Measurements from ENCODE around the gene PAOX. TPM values are rescaled to one million over a fixed set of nuclear protein-coding genes. Genes with fewer than 3 reads are reported as not detected.
"Not testable (repeated sequence)": the region's sequence is repeated elsewhere in the genome, so short reads cannot be mapped to it uniquely, and the experiment has no call there.

The PAOX gene
- polyA plus RNA-seq, 3 donors = 6.7 to 8.4 (median 6.7) TPM

DNA sequence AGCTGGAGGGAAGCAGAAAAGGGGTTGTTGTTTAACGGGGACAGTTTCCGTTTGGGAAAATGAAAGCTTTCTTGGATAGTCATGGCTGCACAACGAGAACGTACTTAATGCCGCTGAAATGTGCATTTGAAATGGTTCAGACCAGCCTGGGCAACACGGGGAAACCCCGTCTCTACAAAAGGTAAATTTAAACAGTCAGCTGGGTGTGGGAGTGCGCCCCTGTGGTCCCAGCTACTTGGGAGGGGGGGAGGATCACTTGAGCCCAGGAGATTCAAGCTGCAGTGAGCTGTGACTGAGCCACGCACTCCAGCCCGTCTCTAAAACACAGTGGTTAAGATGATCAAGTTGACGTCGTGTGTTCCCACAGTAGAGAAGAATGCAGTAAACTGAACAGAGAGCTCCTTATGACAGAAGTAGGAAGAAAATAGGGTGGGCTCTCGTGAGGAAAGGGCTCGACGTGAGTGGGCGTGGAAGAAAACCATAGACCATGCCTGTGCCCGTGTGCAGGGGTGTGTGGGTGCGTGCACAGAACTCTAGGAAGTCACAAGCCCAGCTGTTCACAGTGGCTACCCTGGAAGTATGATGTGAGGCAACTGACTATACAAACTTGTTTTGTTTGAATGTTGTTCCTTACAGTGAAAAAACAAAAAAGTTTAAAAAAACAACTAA lies 17.2 kb upstream of the PAOX start:
- DNase-seq = no peak

DNA sequence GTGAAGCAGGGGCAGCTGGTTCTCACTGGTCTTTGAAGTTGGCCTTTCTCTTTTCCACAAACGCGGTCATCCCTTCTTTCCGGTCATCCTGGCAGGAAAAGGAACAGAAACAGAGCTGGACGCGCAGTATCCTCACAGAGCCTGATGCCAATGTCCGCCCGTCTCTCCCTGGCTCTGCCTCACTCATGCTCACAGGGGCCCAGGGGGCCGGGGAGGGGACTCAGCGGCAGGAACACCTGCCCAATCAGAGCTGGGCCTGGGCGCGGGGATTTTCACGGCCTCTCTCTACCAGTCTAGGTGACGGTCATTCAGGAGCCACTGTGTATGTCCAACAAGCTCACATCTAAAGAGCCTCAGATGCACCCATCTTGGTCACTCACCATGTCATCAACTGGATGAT lies 16.2 kb upstream of the PAOX start:
- DNase-seq = no peak

DNA sequence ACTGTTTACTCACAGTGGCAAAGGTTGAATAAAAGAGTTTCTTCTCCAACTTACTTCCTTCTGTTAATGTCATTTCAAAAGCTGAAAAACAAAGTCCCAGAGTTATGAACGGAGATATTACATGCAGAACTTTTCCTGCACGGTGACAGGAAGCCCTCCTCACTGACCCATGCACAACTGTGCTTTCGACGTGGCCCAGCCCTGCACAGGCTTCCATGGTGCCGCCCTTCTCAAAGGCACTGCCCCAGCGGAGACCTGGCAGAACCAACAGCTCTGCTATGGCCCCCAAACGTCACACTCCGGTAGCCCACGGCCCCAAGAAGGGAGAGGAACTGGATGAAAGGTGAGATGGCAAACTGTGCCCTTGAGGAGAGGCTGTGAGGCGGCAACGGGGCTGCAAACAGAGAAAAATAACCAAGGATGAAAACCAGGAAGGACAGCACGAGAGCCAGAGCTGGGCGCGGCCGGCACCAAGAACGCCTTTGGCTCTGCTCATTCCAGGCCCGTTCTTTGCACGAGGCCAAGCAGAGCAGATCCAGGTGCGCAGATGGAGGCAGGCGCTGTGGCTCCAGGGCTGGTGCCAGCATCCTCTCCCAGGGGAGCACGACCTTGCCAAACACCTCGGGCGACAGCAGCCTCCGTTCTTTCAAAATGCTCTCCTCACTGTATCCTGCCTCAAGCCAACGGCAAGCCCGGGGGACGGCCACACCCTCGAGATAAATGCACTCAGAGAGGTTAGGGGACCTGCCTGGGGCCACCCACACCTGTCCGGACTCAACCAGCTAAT lies 14.2 kb upstream of the PAOX start:
- no peak for DNase-seq

DNA sequence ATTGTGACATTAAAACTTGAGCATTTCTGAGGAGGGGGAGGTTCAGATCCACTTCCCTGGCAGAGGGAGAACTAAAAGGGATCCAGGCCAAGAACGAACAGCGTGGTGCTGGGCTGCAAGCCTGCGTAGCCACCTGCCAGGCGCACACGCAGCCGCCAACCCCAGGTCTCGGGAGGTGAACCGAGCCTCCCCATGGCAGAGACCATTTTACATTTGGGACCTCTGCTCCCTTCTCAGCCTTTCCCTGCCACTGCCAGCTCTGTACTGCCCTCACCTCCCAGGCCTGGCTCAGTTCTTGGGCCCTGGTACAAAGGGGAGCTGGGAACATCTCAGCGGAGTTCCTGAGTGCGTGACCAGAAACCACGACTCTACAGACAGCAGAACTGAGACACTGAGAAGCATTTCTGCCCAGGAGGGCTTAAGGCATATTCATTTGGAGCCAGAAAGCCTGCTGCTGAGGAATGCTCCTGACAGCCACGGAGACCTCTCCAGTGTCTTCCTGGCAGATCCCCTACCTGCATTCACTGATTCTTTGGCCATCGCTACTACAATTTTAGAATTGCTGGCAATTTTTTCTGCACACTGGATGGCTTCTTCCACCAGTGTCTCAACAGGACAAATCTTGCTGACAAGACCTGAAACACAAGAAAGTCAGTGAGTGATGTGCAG lies 13.5 kb upstream of the PAOX start:
- no peak for DNase-seq

DNA sequence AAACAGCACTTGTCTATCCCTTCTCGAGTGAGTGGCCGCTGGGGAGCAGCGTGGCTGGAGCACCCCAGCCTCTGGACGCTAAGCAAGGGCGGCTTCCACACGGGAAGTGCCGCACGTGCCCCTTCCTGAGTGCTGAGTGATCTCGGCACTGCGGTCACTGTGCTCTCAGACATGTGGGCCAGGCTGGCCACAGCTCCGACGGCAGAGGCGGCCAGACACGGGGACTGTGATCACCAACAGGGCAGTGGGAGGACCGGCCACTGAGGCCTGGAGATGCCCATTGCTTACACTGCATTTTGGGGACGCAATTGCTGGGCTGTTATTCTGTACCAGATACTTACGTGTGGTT lies 13.0 kb upstream of the PAOX start:
- no peak for DNase-seq

DNA sequence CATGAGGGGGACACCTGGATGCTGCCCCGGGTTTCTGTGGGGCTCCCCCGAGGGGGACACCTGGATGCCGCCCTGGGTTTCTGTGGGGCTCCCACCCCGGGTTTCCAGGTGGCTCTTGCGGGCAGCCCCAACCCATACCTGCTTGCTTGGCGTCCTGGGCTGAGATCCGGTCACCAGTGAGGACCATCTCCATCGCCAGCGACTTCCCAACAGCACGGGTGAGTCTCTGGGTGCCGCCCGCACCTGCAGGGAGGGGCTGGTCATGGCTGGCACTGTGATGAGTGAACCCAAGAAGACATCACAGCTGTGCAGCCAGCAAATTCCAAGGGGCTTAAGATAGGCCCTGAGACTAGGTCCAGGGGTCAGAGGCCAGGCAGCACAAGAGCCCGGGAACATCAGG lies 12.3 kb upstream of the PAOX start:
- DNase-seq = no peak

DNA sequence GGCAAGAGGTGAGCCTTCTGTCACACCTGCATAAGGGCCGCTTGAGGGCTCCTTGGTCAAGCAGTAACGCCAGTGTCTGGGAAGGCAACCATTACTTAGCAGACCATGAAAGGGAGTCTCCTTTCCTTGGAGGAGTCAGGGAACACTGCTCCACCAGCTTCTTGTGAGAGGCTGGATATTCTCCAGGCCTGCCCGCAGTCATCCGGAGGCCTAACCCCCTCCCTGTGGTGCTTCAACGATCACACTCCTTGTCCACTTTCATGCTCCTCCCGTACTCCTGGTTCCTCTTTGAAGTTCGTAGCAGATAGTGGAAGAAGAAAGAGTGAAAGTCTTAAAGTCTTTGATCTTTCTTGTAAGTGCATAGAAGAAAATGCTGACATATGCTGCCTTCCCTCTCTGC lies 11.6 kb upstream of the PAOX start:
- DNase-seq = not testable (repeated sequence)

DNA sequence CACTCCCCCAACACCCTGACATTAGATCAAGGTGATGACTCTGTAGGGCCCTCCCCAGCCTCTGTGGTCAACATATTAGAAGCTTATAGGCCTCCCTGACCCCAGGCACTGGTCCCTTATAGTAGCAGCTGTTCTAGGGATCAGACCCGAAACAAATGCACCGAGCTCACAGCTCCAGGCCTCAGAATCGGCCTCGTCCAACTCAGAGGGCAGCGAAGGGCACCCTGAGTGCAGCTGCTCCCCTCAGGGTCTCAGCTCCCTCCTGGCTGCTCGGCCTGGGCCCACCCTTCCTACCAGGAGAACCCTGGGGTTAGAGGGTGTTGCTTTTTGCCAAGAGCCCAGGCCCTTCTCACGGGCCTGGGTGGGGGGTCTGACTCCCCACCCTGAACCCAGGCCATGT lies 10.9 kb upstream of the PAOX start:
- no peak for DNase-seq

DNA sequence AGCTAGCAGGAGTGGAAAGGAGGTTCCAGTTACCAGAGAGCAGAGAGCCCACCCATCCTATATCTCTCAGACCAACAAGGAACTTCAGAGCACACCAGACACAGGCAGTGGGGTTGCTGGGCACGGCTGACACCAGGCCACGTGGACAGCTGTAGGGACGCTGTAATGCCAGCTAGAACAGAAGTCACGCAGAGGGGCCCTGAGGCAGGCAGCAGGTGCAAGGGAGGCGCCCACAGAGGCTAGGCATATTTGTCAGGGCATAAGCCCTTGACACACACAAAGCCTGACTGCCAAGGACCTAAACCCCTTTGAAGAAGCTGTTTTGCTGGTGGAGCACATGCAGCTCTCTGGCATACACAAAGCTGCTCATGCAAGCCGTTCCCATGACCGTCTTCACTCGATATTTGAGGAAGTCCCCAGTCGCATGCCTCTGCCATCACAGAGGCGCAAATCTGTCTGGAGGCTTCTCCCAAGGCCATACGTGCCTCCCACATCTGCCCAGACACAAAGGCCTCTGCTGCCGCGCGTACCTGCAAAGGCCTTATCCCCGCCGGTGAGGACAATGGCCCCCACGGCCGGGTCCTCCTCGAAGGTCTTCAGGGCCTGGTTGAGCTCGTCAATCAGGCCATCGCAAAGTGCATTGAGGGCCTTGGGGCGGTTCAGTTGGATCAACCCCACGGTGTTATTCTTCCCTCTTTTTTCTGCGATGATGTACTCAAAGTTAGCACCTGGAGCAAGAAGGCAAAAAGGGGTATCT lies 8.9 kb upstream of the PAOX start:
- no peak for DNase-seq

DNA sequence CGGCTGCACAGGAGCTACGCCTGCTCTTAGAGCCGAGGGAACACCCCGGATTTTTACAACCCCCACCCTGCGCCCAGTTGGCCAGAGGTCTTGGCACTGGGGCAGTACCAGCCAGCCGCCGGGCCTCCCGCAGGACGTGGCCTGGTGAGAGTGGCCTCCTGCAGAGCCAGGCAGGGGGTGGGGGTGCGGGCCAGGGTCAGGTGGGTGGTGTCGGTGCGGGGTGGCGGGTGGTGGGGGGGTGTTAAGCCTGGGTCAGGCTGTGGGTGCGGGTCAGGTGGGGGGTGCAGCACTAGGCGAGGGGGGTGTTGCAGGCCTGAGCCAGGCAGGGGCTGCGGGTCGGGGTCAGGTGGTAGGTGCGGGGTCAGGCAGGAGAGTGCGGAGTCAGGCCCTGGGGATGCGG lies 6.6 kb upstream of the PAOX start:
- DNase-seq = no peak

DNA sequence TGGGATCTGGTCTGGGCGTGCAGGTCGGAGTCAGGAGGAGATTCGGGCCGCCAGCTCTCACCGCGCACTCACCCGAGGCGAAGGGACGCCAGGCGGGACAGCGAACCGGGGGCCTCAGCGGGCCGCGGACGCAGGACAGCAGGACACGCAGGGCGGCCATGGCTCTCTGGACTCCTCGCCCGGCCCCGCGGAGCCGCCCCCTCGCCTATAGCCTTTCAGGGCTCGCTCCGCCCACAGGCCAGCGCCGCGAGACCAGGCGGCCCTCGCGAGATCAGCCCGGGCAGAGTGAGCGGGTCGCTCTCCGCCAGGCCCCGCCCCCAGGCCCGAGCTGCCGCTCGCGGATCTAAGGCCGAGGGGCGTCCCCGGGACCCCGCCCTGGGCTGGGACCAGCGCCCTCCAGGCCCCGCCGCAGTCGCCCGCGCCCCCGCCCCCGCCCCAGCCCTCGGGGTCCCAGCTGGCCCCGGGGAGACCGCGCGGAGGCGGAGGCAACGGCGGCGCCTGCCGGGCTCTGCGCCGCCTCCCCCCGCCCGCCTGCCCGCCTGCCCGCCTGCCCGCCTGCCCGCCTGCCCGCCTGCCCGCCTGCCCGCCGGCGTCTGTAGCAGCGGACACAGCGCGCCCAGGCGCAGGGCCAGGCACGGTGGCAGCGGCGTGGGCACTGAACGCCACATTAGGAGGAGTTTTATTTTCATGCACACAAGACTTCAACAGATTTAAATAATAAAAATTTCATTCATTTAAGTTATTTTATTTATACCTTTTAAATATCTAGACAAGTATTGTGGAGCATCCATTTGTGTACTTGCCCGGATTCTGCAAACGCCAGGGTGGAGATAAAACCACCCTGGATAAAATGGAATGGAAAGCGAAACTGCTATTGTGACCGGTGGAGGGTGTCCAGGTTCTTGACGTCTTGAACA lies 5.6 kb upstream of the PAOX start, which contains the start of gene ECHS1:
Gene ECHS1 (minus strand): TSS at position 181 of the 917 bp plus-strand sequence. CDS start 21 bp downstream, at position 160.
- peak; percentile 95 for DNase-seq

DNA sequence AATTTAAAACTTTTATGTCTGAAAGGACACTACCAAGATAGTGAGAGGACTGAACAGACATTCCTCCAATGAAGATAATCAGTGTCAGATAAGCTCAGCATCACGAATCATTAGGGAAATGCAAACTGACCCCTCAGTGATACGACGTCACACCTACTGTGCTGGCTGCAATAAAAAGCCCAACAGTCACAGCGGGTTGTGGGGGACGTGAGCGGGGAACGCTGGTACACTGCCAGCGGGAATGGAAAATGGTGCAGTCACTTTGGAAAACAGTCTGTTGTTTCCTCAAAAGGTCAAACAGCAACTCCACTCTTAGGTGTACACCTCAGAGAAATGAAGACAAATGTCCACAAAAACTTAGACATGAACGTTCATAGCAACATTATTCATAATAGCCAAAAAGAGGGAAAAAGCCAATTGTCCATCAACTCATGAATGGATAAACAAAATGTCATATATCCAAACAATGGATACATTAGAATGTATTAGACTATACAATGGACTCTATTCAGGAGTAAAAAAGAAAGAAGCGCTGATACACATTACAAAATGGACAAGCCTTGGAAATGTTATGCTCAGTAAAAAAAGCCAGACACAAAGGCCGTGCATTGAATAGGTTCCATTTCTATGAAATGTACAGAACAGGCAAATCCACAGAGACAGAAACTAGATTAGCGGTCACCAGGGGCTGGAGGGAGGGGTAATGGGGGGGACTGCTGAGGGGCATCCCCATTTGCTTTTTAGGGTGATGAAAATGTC lies 3.5 kb upstream of the PAOX start:
- DNase-seq = no peak

DNA sequence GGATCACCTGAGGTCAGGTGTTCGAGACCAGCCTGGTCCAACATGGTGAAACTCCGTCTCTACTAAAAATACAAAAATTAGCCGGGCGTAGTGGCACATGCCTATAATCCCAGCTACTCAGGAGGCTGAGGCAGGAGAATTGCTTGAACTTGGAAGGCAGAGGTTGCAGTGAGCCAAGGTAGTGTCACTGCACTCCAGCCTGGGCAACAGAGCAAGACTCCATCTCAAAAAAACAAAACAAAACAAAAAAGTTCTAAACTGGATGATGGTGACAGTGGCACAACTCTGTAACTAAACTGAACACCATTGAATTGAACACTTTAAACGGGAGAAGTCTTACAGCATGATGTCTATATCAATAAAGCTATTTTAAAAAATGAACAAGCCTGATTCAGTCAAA lies 2.9 kb upstream of the PAOX start:
- not testable (repeated sequence) for DNase-seq

DNA sequence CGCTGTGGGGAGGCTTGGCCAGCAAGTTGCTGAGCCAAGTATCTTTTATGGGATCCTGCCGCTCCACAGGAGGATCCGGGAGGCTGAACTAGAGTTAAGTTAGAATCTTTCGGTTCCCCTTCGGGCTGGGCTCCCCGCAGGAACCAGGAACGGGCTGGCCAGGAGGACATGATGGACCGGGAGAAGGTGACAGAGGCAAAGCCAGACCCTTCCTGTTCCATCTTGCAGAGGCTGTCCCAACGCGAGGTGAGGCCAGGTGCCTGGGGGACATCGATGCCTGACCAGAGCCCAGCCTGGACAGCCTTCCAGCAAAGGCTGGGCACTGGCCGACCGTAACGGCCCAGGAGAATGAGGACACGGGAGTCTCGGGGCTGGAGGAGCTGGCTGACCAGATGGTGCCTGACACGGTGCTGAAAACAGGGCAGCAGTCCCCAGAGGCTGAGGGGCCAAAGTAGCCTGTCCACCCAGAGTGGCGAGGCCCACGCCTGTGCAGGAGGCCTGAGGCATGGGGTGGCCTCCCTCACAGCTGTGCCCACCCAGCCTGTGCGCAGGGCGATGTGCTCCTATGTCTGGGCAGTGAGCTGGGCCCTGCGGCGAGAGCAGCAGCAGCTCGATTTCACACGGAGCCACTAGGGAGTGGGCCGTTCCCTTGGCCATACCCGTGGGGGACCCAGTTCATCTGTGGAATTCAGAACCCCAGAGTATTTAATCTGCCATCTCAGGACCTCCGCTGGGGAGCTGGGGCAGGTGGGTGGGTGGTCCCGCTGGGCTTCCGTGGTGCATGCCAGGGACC lies 1.8 kb upstream of the PAOX start:
- DNase-seq = no peak

DNA sequence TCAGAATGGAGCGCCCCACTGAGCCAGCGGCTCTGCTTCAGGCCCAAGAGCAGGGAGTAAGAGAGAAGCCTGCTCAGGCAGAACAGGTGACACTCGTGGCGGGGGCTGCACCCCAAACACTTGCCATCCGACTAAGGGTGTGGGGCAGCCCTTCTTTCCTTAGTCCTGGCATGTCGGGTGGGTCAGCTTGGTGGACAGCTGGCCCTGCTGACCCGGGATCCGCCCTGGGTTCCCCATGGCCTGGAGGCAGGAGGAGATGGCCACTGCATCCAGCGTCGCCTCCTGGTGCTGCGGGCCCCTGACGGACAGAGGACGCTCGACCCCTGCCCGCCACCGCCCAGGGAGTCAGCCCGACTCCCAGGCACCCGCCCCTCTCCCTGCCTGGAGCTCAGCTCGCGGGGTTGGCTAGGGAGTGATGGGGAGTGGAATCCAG lies 1.2 kb upstream of the PAOX start:
- no peak for DNase-seq

DNA sequence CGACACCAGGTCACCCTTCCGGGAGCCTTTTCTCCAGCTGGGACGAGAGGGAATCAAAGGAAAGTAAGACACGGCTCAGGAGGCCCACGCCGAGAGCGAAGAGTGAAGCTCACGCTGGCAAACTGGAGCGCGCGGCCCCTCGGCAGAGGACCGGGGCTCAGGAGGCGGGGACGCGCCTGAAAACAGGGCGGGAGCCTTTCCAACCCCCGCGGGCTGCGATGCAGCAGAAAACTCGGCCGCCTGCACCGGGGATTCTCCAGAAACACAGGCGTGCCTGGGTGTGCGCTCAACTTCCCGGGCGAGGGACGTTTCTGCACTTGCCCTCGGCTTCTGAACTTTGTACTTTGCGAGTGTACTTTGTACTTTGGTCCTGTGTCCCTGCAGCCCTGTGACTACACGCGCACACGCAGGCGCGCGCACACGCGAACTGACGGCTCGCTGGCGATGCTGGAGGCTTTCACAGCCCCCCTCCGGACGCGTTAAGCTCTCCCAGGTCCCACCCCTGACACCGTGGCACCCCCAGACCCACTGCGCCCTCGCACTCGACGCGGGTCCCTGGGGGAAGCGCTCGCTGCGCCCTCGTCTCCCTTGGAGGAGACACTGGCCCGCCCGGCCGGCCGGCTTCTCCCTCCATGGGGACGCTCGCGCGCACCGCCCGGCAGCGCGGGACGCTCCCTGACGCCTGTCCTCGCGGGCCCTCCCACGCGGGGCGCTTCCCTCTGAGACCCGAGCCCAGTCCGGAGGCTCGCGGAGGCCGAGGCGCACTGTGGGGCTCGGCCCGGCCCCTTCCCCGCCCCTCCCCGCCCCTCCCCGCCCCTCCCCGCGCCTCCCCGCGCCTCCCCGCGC lies 588 bp upstream of the PAOX start:
- DNase-seq = peak; percentile 54

DNA sequence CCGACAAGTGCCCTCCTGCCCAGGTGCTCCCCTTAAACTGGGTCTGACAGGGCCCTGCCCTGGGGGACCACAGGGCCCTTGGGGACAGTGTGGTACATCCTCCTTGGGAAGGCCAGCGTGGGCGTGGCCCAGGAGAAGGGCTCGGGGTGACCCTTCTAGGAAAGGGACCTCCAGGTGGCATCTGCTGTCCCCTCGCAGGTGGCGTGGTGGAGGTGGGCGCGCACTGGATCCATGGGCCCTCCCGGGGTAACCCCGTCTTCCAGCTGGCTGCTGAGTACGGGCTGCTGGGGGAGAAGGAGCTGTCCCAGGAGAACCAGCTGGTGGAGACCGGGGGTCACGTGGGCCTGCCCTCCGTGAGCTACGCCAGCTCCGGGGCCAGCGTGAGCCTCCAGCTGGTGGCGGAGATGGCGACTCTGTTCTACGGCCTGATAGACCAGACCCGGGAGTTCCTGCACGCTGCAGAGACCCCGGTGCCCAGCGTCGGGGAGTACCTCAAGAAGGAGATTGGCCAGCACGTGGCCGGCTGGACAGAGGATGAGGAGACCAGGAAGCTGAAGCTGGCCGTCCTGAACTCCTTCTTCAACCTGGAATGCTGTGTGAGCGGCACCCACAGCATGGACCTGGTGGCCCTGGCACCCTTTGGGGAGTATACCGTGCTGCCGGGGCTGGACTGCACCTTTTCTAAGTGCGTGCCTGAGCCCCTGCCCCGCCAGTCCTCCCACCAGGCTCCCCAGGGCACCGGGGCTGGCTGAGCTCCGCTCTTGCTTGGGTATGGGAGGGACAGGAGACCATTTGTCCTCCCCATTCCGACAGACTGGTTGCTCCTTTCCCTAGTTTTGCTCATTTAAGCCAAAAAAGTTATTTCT lies 972 bp downstream of the PAOX start:
- DNase-seq = no peak

DNA sequence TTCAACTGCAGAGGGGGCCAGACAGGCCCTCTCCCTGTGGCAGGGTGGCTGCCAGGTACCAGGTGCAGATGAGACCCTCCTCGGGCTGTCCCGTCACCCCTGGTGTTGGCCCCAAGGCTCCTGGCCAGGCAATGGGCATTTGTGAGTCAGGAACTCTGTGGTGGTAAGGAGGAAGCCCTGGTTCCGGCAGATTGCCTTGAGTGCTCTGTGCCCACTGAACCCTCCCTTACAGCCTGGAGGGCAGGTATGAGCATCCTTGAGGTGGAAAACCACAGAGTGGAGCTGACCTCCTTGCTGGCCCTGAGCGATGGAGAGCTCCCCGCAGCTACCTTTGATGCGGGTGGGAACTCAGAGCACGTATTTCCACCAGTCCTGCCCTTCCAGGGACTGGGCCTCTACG lies 2.0 kb downstream of the PAOX start:
- DNase-seq = no peak

Measured in renal pelvis (tissue), 4 donors.